ENCODE data around the gene CEACAM1. TPM values are rescaled to one million over a fixed set of nuclear protein-coding genes. Genes with fewer than 3 reads are reported as not detected.
"Not testable (repeated sequence)": the region's sequence is repeated elsewhere in the genome, so short reads cannot be mapped to it uniquely, and the experiment has no call there.

CEACAM1 gene
- total RNA-seq, 4 donors from 2014 or later, result 2.4 to 36.9 (median 23.0) TPM

- no peak for TF ChIP-seq CTCF (IDR thresholded peaks at IDR 0.05)
- no peak for DNase-seq (ENCODE audit: low spot score)
- ATAC-seq (ENCODE audit: low FRiP score), result no peak
Observed at GRCh38 chr19:42547929-42548328, 19.6 kb upstream of the CEACAM1 start.

- TF ChIP-seq CTCF (IDR thresholded peaks at IDR 0.05), result no peak
- ATAC-seq (ENCODE audit: low FRiP score) (no peak), DNase-seq (ENCODE audit: low spot score) (no peak)
Observed at GRCh38 chr19:42546831-42547500, 18.7 kb upstream of the CEACAM1 start.

- ATAC-seq (ENCODE audit: low FRiP score) (no peak), DNase-seq (ENCODE audit: low spot score) (no peak)
- TF ChIP-seq CTCF (IDR thresholded peaks at IDR 0.05), result no peak
Observed at GRCh38 chr19:42544146-42544545, 15.9 kb upstream of the CEACAM1 start.

GRCh38 chr19:42542791-42543190 is 14.5 kb upstream of the CEACAM1 start:
- DNase-seq (ENCODE audit: low spot score) (no peak), ATAC-seq (ENCODE audit: low FRiP score) (no peak)
- TF ChIP-seq CTCF (IDR thresholded peaks at IDR 0.05), result no peak

GRCh38 chr19:42540071-42540553 is 11.8 kb upstream of the CEACAM1 start:
- no peak for TF ChIP-seq CTCF (IDR thresholded peaks at IDR 0.05)
- ATAC-seq (ENCODE audit: low FRiP score) (no peak), DNase-seq (ENCODE audit: low spot score) (no peak)

- no peak for ATAC-seq (ENCODE audit: low FRiP score)
Observed at GRCh38 chr19:42538841-42539709, 10.8 kb upstream of the CEACAM1 start.

GRCh38 chr19:42535276-42535675 is 7.0 kb upstream of the CEACAM1 start:
- not testable (repeated sequence) for DNase-seq (ENCODE audit: low spot score); ATAC-seq (ENCODE audit: low FRiP score)

More at GRCh38 chr19:42538841-42539709, 10.8 kb upstream of the CEACAM1 start:
- no peak for DNase-seq (ENCODE audit: low spot score)
- TF ChIP-seq CTCF (IDR thresholded peaks at IDR 0.05), result no peak

Measured in omental fat pad (tissue), 4 donors.